Head of caudate nucleus (tissue), 42 donors: ENCODE data around the gene TAS1R3.
"Not testable (repeated sequence)": the region's sequence is repeated elsewhere in the genome, so short reads cannot be mapped to it uniquely, and the experiment has no call there.

Experiments used
- DNase-seq, 42 donors: peaks; one replicate each; pipeline versions ENCODE4 v3.0.0 to v3.0.0-alpha.2; 2020 to 2021; ENCODE audit warnings: mixed read lengths in 7 of 42
- intact Hi-C: fragments of 100-400 bp; cut with DNase I; formaldehyde crosslinking; loops from one replicate; pipeline ENCODE4 v1.15.0; 2022

TAS1R3 gene

GRCh38 chr1:1306661-1307260 is 24.3 kb upstream of the TAS1R3 start:
- DNase-seq, result peak in 16 of 42 donors; percentile 28 to 60 (median 48)
- intact Hi-C loops, result no loop called here

GRCh38 chr1:1307261-1307922 is 23.7 kb upstream of the TAS1R3 start:
- DNase-seq, result peak in 14 of 42 donors; percentile 26 to 68 (median 50)

GRCh38 chr1:1307923-1308755 is 22.9 kb upstream of the TAS1R3 start, which contains the start of the genes ACAP3 and PUSL1:
TSS of gene ACAP3 (minus strand) at chr1:1307930. CDS start at chr1:1307815, 115 bp downstream.
TSS of gene PUSL1 (plus strand) at chr1:1308597. CDS start at chr1:1308644, 47 bp downstream.
- peak; percentile 73 to 95 (median 88) for DNase-seq
- intact Hi-C loops, result no loop called here

More at GRCh38 chr1:1307261-1307922, 23.7 kb upstream of the TAS1R3 start:
- intact Hi-C loops, result no loop called here

- no peak for DNase-seq
- intact Hi-C loops, result no loop called here
Observed at GRCh38 chr1:1308756-1309250, 22.3 kb upstream of the TAS1R3 start.

GRCh38 chr1:1309251-1310108 is 21.6 kb upstream of the TAS1R3 start:
- peak in 1 of 42 donors; percentile 31 for DNase-seq
- intact Hi-C loops, result no loop called here

- no peak for DNase-seq
- intact Hi-C loops, result no loop called here
Observed at GRCh38 chr1:1310109-1310385, 21.0 kb upstream of the TAS1R3 start.

- intact Hi-C loops, result no loop called here
- no peak for DNase-seq
Observed at GRCh38 chr1:1310476-1311053, 20.5 kb upstream of the TAS1R3 start.

GRCh38 chr1:1311107-1312104 is 19.7 kb upstream of the TAS1R3 start:
- DNase-seq, result no peak
- intact Hi-C loops, result no loop called here

GRCh38 chr1:1312450-1313314 is 18.4 kb upstream of the TAS1R3 start:
- intact Hi-C loops, result no loop called here
- no peak for DNase-seq

GRCh38 chr1:1313500-1314236 is 17.4 kb upstream of the TAS1R3 start:
- no peak for DNase-seq
- intact Hi-C loops, result no loop called here

- no peak for DNase-seq
- intact Hi-C loops, result no loop called here
Observed at GRCh38 chr1:1314237-1314586, 16.9 kb upstream of the TAS1R3 start.

GRCh38 chr1:1314678-1315335 is 16.3 kb upstream of the TAS1R3 start:
- DNase-seq, result no peak
- intact Hi-C loops, result no loop called here

- no peak for DNase-seq
- intact Hi-C loops, result no loop called here
Observed at GRCh38 chr1:1315435-1315954, 15.6 kb upstream of the TAS1R3 start.

GRCh38 chr1:1316199-1316598 is 14.9 kb upstream of the TAS1R3 start:
- DNase-seq, intact Hi-C loops: not testable (repeated sequence)

- intact Hi-C loops, result no loop called here
- no peak for DNase-seq
Observed at GRCh38 chr1:1317420-1317819, 13.7 kb upstream of the TAS1R3 start.
